ENCODE results near the gene AGRP. TPM values are rescaled to one million over a fixed set of nuclear protein-coding genes. Genes with fewer than 3 reads are reported as not detected.

Gene AGRP
- total and polyA plus RNA-seq, 2 donors from 2014 or later = 2.7 TPM; not detected in 1

DNA sequence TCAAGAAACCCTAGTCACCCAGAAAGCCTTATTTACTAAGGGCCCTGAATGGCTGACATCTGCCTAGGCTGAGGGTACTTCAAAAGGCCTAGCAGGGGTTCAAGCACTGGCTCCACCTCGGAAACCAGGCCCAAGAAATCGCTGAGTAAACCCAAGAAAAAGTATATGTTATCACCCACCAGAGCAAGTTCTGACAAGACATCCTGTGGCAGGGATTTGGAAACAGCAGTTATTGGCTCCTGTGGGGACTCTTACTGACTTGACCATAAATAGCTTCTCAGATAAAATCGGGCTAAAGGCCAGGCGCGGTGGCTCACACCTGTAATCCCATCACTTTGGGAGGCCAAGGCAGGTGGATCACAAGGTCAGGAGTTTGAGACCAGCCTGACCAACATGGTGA, 14.6 kb downstream of the AGRP start:
- Histone ChIP-seq H3K4me3 (ENCODE audit: low read length in 3 of 3) (no peak overlapping the region), H3K4me1 (ENCODE audit: control insufficient read depth in 2 of 3, insufficient read depth in 2 of 3, low read depth in 1 of 3, low read length in 3 of 3) (peaks cover 0 to 26% (median 15%) of the 10 kb centered on the region in 3 donors), H3K27ac (ENCODE audit: low read depth in 2 of 2, low read length in 2 of 2) (no peak overlapping the region), H3K9me3 (ENCODE audit: control insufficient read depth in 2 of 3, insufficient read depth in 1 of 3, low read length in 3 of 3) (no peaks in the 10 kb centered on the region), H3K9ac (ENCODE audit: low read length in 3 of 3) (no peak overlapping the region), H3K36me3 (ENCODE audit: control insufficient read depth in 2 of 3, insufficient read depth in 3 of 3, low read length in 3 of 3) (no peaks in the 10 kb centered on the region), H3K27me3 (ENCODE audit: control insufficient read depth, insufficient read depth, low read length) (no peaks in the 10 kb centered on the region)
- DNase-seq (peak in 1 of 5 donors; percentile 10), FAIRE-seq (no peak)
- TF ChIP-seq, protein P1, sequence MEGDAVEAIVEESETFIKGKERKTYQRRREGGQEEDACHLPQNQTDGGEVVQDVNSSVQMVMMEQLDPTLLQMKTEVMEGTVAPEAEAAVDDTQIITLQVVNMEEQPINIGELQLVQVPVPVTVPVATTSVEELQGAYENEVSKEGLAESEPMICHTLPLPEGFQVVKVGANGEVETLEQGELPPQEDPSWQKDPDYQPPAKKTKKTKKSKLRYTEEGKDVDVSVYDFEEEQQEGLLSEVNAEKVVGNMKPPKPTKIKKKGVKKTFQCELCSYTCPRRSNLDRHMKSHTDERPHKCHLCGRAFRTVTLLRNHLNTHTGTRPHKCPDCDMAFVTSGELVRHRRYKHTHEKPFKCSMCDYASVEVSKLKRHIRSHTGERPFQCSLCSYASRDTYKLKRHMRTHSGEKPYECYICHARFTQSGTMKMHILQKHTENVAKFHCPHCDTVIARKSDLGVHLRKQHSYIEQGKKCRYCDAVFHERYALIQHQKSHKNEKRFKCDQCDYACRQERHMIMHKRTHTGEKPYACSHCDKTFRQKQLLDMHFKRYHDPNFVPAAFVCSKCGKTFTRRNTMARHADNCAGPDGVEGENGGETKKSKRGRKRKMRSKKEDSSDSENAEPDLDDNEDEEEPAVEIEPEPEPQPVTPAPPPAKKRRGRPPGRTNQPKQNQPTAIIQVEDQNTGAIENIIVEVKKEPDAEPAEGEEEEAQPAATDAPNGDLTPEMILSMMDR (IDR thresholded peaks at IDR 0.05; ENCODE audit: borderline replicate concordance, extremely low read depth, insufficient read depth) = no peak
- intact Hi-C loops (cut with DNase I) = loop anchor here (5.0 kb wide), 1 partner anchor 41 kb away; no protein-coding TSS in a partner anchor

DNA sequence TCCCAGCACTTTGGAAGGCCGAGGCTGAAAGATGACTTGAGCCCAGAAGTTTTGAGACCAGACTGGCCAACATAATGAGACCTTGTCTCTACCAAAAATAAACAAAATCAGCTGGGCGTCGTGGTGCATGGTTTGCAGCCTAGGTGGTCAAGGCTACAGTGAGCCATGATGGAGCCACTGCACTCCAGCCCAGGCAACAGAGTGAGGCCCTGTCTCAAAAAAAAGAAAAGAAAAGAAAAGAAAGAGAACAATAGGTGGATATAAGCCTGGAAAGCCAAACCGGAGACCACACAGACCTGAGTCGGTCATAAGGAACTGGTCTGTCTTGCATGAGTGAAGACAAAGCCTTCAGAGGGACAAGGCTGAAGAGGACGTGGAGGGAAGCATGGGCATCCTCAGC, 16.8 kb downstream of the AGRP start:
- Histone ChIP-seq H3K36me3 (ENCODE audit: control insufficient read depth in 2 of 3, insufficient read depth in 3 of 3, low read length in 3 of 3) (no peaks in the 10 kb centered on the region), H3K27ac (ENCODE audit: low read depth in 2 of 2, low read length in 2 of 2) (no peak overlapping the region), H3K27me3 (ENCODE audit: control insufficient read depth, insufficient read depth, low read length) (no peaks in the 10 kb centered on the region), H3K4me1 (ENCODE audit: control insufficient read depth in 2 of 3, insufficient read depth in 2 of 3, low read depth in 1 of 3, low read length in 3 of 3) (peaks cover 0 to 41% (median 32%) of the 10 kb centered on the region in 3 donors), H3K9ac (ENCODE audit: low read length in 3 of 3) (no peak overlapping the region), H3K9me3 (ENCODE audit: control insufficient read depth in 2 of 3, insufficient read depth in 1 of 3, low read length in 3 of 3) (no peaks in the 10 kb centered on the region), H3K4me3 (ENCODE audit: low read length in 3 of 3) (no peak overlapping the region)
- FAIRE-seq (no peak), DNase-seq (no peak)
- TF ChIP-seq, protein P1 (IDR thresholded peaks at IDR 0.05; ENCODE audit: borderline replicate concordance, extremely low read depth, insufficient read depth) = no peak
- intact Hi-C loops (cut with DNase I) = loop anchor here (5.0 kb wide), 1 partner anchor 39 kb away; no protein-coding TSS in a partner anchor

DNA sequence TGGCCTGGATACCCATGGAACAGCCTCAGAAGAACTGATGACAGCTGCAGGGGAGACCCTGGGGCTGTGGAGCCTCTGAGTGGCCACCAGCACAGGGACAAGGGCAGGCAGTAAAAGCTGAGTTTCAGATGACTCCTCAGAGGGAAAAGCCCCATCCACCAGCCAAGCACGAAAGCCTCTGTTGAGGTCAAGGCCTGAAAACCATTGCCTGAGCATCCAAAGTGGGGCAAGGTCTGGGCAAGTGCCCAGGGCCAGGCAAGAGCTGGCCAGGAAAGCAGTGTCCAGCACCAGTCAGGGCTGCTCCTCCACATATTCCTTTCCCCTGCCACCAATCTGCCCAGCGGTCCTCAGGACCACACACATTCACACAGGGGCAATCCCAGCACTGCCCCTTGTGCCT, 18.8 kb downstream of the AGRP start:
- intact Hi-C loops (cut with DNase I) = no loop called here
- no peaks in the 10 kb centered on the region for H3K36me3 ChIP-seq (ENCODE audit: control insufficient read depth in 2 of 3, insufficient read depth in 3 of 3, low read length in 3 of 3)
- DNase-seq (no peak), FAIRE-seq (no peak)
- no peak overlapping the region for H3K9ac ChIP-seq (ENCODE audit: low read length in 3 of 3)
- peak overlapping the region in 1 of 2 donors; percentile 9 for H3K27ac ChIP-seq (ENCODE audit: low read depth in 2 of 2, low read length in 2 of 2)
- no peak overlapping the region for H3K4me3 ChIP-seq (ENCODE audit: low read length in 3 of 3)
- no peaks in the 10 kb centered on the region for H3K27me3 ChIP-seq (ENCODE audit: control insufficient read depth, insufficient read depth, low read length)
- H3K9me3 ChIP-seq (ENCODE audit: control insufficient read depth in 2 of 3, insufficient read depth in 1 of 3, low read length in 3 of 3) = no peaks in the 10 kb centered on the region
- H3K4me1 ChIP-seq (ENCODE audit: control insufficient read depth in 2 of 3, insufficient read depth in 2 of 3, low read depth in 1 of 3, low read length in 3 of 3) = peaks cover 0 to 46% (median 39%) of the 10 kb centered on the region in 3 donors
- TF ChIP-seq, protein P1 (IDR thresholded peaks at IDR 0.05; ENCODE audit: borderline replicate concordance, extremely low read depth, insufficient read depth) = no peak

DNA sequence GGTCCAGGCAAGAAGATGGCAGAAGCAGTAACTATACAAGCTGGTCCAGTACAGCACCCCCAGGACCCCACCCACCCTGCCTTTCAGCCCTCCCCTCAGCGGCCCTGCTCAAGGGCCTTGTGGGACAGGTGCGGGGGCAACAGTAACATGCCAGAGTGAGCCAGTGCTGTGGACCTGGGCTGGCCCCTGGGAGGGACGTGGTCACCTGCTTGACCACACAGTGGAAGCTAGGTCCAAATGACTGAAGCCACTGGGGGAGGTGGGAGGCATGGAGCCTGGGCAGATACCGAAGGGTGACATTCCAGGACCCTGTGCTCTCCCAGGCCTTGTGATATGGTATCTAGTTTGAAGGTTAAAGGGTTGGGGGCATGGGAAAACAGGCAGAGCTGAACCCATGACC, 19.7 kb downstream of the AGRP start:
- H3K4me1 ChIP-seq (ENCODE audit: control insufficient read depth in 2 of 3, insufficient read depth in 2 of 3, low read depth in 1 of 3, low read length in 3 of 3) = peaks cover 0 to 55% (median 48%) of the 10 kb centered on the region in 3 donors
- TF ChIP-seq, protein P1 (IDR thresholded peaks at IDR 0.05; ENCODE audit: borderline replicate concordance, extremely low read depth, insufficient read depth) = no peak
- intact Hi-C loops (cut with DNase I) = no loop called here
- DNase-seq = no peak
- H3K4me3 ChIP-seq (ENCODE audit: low read length in 3 of 3) = no peak overlapping the region
- no peak overlapping the region for H3K27ac ChIP-seq (ENCODE audit: low read depth in 2 of 2, low read length in 2 of 2)
- no peak for FAIRE-seq
- H3K9ac ChIP-seq (ENCODE audit: low read length in 3 of 3) = no peak overlapping the region
- no peaks in the 10 kb centered on the region for H3K9me3 ChIP-seq (ENCODE audit: control insufficient read depth in 2 of 3, insufficient read depth in 1 of 3, low read length in 3 of 3)
- no peaks in the 10 kb centered on the region for H3K36me3 ChIP-seq (ENCODE audit: control insufficient read depth in 2 of 3, insufficient read depth in 3 of 3, low read length in 3 of 3)
- H3K27me3 ChIP-seq (ENCODE audit: control insufficient read depth, insufficient read depth, low read length) = no peaks in the 10 kb centered on the region
